NCI-H1048 (cell line): ENCODE data around the gene SCGB1A1.
"Not testable (repeated sequence)": the region's sequence is repeated elsewhere in the genome, so short reads cannot be mapped to it uniquely, and the experiment has no call there.

Experiments used
- DNase-seq: peaks from one replicate; lab custom pipeline; 2025; lab: John Stamatoyannopoulos, UW

SCGB1A1 gene

GRCh38 chr11:62418733-62419132 lies at the start of gene SCGB1A1:
Gene SCGB1A1 (plus strand): TSS chr11:62419033. CDS start chr11:62419096, 63 bp downstream.
- DNase-seq, result no peak

- DNase-seq, result no peak
These were observed 47.9 kb upstream of the SCGB1A1 start for GRCh38 chr11:62370743-62371440.

- no peak for DNase-seq
These were observed 46.0 kb upstream of the SCGB1A1 start for GRCh38 chr11:62372871-62373270.

GRCh38 chr11:62373464-62374119 lies 45.2 kb upstream of the SCGB1A1 start:
- DNase-seq, result no peak

- DNase-seq, result no peak
These were observed 44.0 kb upstream of the SCGB1A1 start for GRCh38 chr11:62374801-62375200.

- not testable (repeated sequence) for DNase-seq
These were observed 40.3 kb upstream of the SCGB1A1 start for GRCh38 chr11:62378459-62379063.

GRCh38 chr11:62379586-62379985 lies 39.2 kb upstream of the SCGB1A1 start:
- DNase-seq, result not testable (repeated sequence)

GRCh38 chr11:62380821-62381245 lies 38.0 kb upstream of the SCGB1A1 start:
- peak; percentile 25 for DNase-seq

GRCh38 chr11:62383822-62384221 lies 35.0 kb upstream of the SCGB1A1 start:
- DNase-seq, result no peak

- not testable (repeated sequence) for DNase-seq
These were observed 32.8 kb upstream of the SCGB1A1 start for GRCh38 chr11:62386083-62386482.

- DNase-seq, result no peak
These were observed 31.5 kb upstream of the SCGB1A1 start for GRCh38 chr11:62387381-62387780.

GRCh38 chr11:62388999-62389398 lies 29.8 kb upstream of the SCGB1A1 start:
- DNase-seq, result no peak

GRCh38 chr11:62390237-62390636 lies 28.6 kb upstream of the SCGB1A1 start:
- no peak for DNase-seq

- DNase-seq, result no peak
These were observed 28.1 kb upstream of the SCGB1A1 start for GRCh38 chr11:62390722-62391121.

GRCh38 chr11:62391642-62392425 lies 27.0 kb upstream of the SCGB1A1 start:
- no peak for DNase-seq

- DNase-seq, result no peak
These were observed 26.3 kb upstream of the SCGB1A1 start for GRCh38 chr11:62392506-62392905.

- no peak for DNase-seq
These were observed 25.7 kb upstream of the SCGB1A1 start for GRCh38 chr11:62393061-62393611.

- no peak for DNase-seq
These were observed 25.1 kb upstream of the SCGB1A1 start for GRCh38 chr11:62393735-62394134.

GRCh38 chr11:62394825-62395538 lies 23.9 kb upstream of the SCGB1A1 start:
- no peak for DNase-seq

- DNase-seq, result no peak
These were observed 22.8 kb upstream of the SCGB1A1 start for GRCh38 chr11:62395885-62396551.
